Spleen (tissue), 7 donors: Measurements from ENCODE around the gene DENND1B.

ENCODE experiments used
- CTCF ChIP-seq, 11 experiments: fragments of 200-600 bp in 7 of 11; fragments of 450-650 bp in 4 of 11; sonication (generic) in 4 of 11; IDR thresholded peaks in 8 of 11; conservative IDR thresholded peaks in 3 of 11; 1 replicate in 7 of 11; 2 replicates in 4 of 11; pipeline versions ENCODE4 v1.4.0 to v1.8.0; 2016 to 2021; ENCODE audit warnings: antibody characterized with exemption in 11 of 11, inconsistent platforms in 4 of 11, mild to moderate bottlenecking in 1 of 11
- POLR2AphosphoS5 ChIP-seq, 3 donors: sonication (generic); formaldehyde crosslinking; IDR thresholded peaks; one replicate each; pipeline ENCODE4 v1.5.1; 2017; ENCODE audit warnings: antibody characterized with exemption in 3 of 3
- donor health status: DM: no; HTN: no; CAD: no; lungs with moderate emphysema.
- donor health status: DM: no; HTN: no; CAD: no.
- donor health status: DM: no; HTN: no; CAD: no.

- no peak for TF ChIP-seq CTCF (IDR thresholded peaks at IDR 0.05 in 8 of 11, conservative IDR thresholded peaks at IDR 0.05 in 3 of 11)
- no peak for TF ChIP-seq POLR2AphosphoS5 (IDR thresholded peaks at IDR 0.05)
Measured at GRCh38 chr1:197621761-197622160, 153.5 kb downstream of the DENND1B start.
